Prostate gland (tissue), 2 donors: Measurements from ENCODE around the gene ENHO. TPM values are rescaled to one million over a fixed set of nuclear protein-coding genes. Genes with fewer than 3 reads are reported as not detected.

ENCODE experiments used
- DNase-seq: peaks from one replicate; pipeline ENCODE4 v3.0.0-alpha.2; 2019; ENCODE audit warnings: low spot score
- H3K27ac ChIP-seq, 2 donors: fragments of 200-600 bp; sonication (generic); 2 replicates each; pipeline ENCODE4 v1.5.1; 2017 to 2019
- H3K27me3 ChIP-seq: fragments of 200-600 bp; sonication (generic); replicated peaks from 2 replicates; pipeline ENCODE4 v1.5.1; 2019; ENCODE audit not compliant: insufficient read depth
- H3K36me3 ChIP-seq, 2 donors: fragments of 200-600 bp; sonication (generic); 1 replicate in 1 of 2; 2 replicates in 1 of 2; pipeline versions ENCODE4 v1.5.1 to v1.8.1; 2017 to 2019
- H3K4me1 ChIP-seq: fragments of 200-600 bp; sonication (generic); replicated peaks from 2 replicates; pipeline ENCODE4 v1.5.1; 2019
- H3K4me3 ChIP-seq, 2 donors: fragments of 200-600 bp; sonication (generic); 2 replicates each; pipeline ENCODE4 v1.5.1; 2017 to 2019
- H3K9me3 ChIP-seq: fragments of 200-600 bp; sonication (generic); 2 replicates; pipeline ENCODE4 v1.5.1; 2017
- POLR2A ChIP-seq: fragments of 450-650 bp; IDR thresholded peaks from one replicate; pipeline ENCODE4 v1.6.1; 2016; ENCODE audit warnings: antibody characterized with exemption, mild to moderate bottlenecking
- POLR2AphosphoS5 ChIP-seq: sonication (generic); formaldehyde crosslinking; IDR thresholded peaks from one replicate; pipeline ENCODE4 v1.6.1; 2017; ENCODE audit warnings: antibody characterized with exemption
- WGBS: methylation state at CpG from one replicate; pipeline ENCODE4 v1.1.5; 2018; 5-methylcytosine and 5-hydroxymethylcytosine counted together
- intact Hi-C: fragments of 100-400 bp; cut with DNase I; formaldehyde crosslinking; loops from one replicate; pipeline ENCODE4 v1.14.2; 2022
- small RNA-seq, 2 donors: library from RNA; depleted of rRNA; stranded (forward); fragments of <200 nt; gene quantifications; one replicate each; pipeline ENCODE3, GENCODE V24; 2016
- total RNA-seq, 2 donors: library from RNA; depleted of rRNA; stranded (reverse); fragments of >200 nt; gene quantifications; one replicate each; pipeline ENCODE4 v1.1.0, GENCODE V29; 2016
- TF ChIP-seq, protein P1 (sequence below), 4 experiments: fragments of 200-600 bp in 2 of 4; fragments of 450-650 bp in 2 of 4; sonication (generic) in 2 of 4; IDR thresholded peaks; 1 replicate in 3 of 4; 2 replicates in 1 of 4; pipeline ENCODE4 v1.5.1; 2016 to 2019; ENCODE audit warnings: antibody characterized with exemption in 4 of 4, mild to moderate bottlenecking in 2 of 4, moderate library complexity in 2 of 4

Gene ENHO
- total RNA-seq, 2 donors from 2014 or later = 20.9 to 28.2 TPM

DNA sequence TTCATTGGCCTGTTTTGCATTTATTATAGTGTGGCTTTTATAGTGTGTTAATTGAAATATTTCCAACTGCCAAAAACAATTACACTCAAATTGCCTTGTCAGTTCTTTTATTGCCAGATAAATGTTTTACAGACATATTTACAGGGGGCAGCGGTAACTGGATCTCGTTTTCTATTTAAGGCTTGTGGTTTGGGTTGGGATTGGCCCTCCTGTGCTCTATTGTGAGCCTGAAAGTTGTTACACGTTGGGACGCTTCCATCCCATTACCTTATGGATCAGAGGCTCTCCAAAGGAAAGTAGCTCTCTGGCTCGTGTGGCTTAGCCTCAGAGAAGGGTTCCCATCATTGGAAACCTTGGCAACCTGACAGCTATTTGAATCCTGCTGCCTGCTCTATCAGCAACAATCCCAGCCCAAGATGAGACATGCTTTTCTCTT, 43.3 kb downstream of the ENHO start:
- no peak for TF ChIP-seq POLR2A
- TF ChIP-seq POLR2AphosphoS5 = no peak
- no peak for DNase-seq
- no peak overlapping the region for H3K4me3 ChIP-seq
- intact Hi-C loops = no loop called here
- no peaks in the 10 kb centered on the region for H3K9me3 ChIP-seq
- no peak overlapping the region for H3K27ac ChIP-seq
- H3K4me1 ChIP-seq = no peaks in the 10 kb centered on the region
- no peaks in the 10 kb centered on the region for H3K36me3 ChIP-seq
- H3K27me3 ChIP-seq = no peaks in the 10 kb centered on the region
- WGBS = 16% methylated on average over 5 of the region's 5 CpGs

DNA sequence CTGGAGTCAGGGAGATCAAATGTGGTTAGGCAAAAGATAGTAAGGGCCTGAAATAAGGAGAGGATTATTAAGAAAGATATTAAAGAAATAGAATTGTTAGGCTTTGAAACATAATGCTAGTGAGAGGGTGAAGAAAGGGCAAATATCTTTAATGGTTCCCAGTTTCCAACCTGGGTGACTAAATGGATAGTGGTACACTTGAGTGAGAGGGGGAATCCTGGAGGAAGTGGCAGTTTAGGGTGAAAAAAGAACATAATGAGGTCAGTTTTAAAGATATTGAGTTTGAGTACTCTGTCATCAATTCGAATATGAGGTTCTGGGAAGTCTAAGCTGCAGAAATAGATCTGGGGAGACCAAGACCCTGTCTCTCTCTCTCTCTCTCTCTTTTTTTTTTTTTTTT, 45.2 kb downstream of the ENHO start:
- Histone ChIP-seq H3K27me3 (no peaks in the 10 kb centered on the region), H3K27ac (no peak overlapping the region), H3K36me3 (no peaks in the 10 kb centered on the region), H3K4me3 (no peak overlapping the region), H3K4me1 (no peaks in the 10 kb centered on the region), H3K9me3 (no peaks in the 10 kb centered on the region)
- DNase-seq = no peak
- WGBS = 87% methylated on average over 1 of the region's 1 CpG
- intact Hi-C loops = no loop called here
- TF ChIP-seq POLR2A = no peak
- TF ChIP-seq POLR2AphosphoS5 = no peak
- TF ChIP-seq, protein P1, sequence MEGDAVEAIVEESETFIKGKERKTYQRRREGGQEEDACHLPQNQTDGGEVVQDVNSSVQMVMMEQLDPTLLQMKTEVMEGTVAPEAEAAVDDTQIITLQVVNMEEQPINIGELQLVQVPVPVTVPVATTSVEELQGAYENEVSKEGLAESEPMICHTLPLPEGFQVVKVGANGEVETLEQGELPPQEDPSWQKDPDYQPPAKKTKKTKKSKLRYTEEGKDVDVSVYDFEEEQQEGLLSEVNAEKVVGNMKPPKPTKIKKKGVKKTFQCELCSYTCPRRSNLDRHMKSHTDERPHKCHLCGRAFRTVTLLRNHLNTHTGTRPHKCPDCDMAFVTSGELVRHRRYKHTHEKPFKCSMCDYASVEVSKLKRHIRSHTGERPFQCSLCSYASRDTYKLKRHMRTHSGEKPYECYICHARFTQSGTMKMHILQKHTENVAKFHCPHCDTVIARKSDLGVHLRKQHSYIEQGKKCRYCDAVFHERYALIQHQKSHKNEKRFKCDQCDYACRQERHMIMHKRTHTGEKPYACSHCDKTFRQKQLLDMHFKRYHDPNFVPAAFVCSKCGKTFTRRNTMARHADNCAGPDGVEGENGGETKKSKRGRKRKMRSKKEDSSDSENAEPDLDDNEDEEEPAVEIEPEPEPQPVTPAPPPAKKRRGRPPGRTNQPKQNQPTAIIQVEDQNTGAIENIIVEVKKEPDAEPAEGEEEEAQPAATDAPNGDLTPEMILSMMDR (IDR thresholded peaks at IDR 0.05) = no peak

DNA sequence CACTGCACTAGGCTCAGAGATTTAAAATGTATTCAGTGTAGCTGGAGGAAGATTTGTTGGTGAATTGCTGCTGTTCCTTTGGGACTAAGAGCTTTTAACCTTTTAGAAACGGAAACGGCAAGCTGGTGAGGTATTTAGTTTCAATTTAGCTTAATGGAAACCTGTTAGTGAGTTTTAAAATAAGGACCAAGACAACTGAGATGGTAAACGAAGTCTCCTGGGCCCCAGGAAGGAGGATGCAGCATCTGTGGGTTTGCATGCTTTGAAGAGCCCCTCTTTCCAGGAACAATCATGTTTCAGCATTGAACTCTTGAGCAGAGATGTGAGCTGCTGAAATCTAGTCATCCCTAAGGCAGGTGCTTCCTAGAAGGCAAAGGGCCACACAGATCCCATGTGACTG, 47.7 kb downstream of the ENHO start:
- no peaks in the 10 kb centered on the region for H3K4me1 ChIP-seq
- no peak for DNase-seq
- H3K36me3 ChIP-seq = no peaks in the 10 kb centered on the region
- H3K9me3 ChIP-seq = no peaks in the 10 kb centered on the region
- H3K27me3 ChIP-seq = no peaks in the 10 kb centered on the region
- intact Hi-C loops = no loop called here
- H3K4me3 ChIP-seq = no peak overlapping the region
- WGBS = 51% methylated on average over 3 of the region's 3 CpGs
- no peak for TF ChIP-seq POLR2AphosphoS5
- TF ChIP-seq POLR2A = no peak
- no peak overlapping the region for H3K27ac ChIP-seq

Small RNAs within 50 kb of the gene (small RNA-seq; reads per million reads assigned to genes)
- gene RN7SKP24 = 0 reads per million in 2 donors

Other genes starting within 250 kb of the ENHO start
- 1 to 10 TPM; 1.7 to 7.3 TPM for gene KIF24, start 193.7 kb downstream of the ENHO start, total RNA-seq
- gene NUDT2, start 193.4 kb downstream of the ENHO start, total RNA-seq = 10 to 100 TPM; 18.0 to 45.8 TPM
- 1 to 10 TPM; 3.4 to 9.0 TPM for gene MYORG, start 146.1 kb downstream of the ENHO start, total RNA-seq
- 10 to 100 TPM; 14.4 to 16.5 TPM for gene FAM219A, start 64.4 kb downstream of the ENHO start, total RNA-seq
- gene DNAI1, start 64.2 kb downstream of the ENHO start, total RNA-seq = 1 to 10 TPM in 1 of 2 donors, not detected in 1; 5.6 TPM
- 10 to 100 TPM in 1 of 2 donors, 1 to 10 TPM in 1; 2.7 to 13.3 TPM for gene CNTFR, start 66.7 kb upstream of the ENHO start, total RNA-seq
- gene RPP25L, start 89.1 kb upstream of the ENHO start, total RNA-seq = 10 to 100 TPM; 52.1 to 53.2 TPM
- gene DCTN3, start 97.5 kb upstream of the ENHO start, total RNA-seq = 100 to 1,000 TPM in 1 of 2 donors, 10 to 100 TPM in 1; 73.8 to 112 TPM
- gene ARID3C, start 106.1 kb upstream of the ENHO start, total RNA-seq = 1 to 10 TPM in 1 of 2 donors, not detected in 1; 1.1 TPM
- gene SIGMAR1, start 114.8 kb upstream of the ENHO start, total RNA-seq = 100 to 1,000 TPM; 103 to 142 TPM
- 10 to 100 TPM; 55.2 to 55.9 TPM for gene GALT, start 123.7 kb upstream of the ENHO start, total RNA-seq
- 10 to 100 TPM; 25.8 to 73.5 TPM for gene IL11RA, start 129.2 kb upstream of the ENHO start, total RNA-seq
- gene CCL27, start 139.7 kb upstream of the ENHO start, total RNA-seq = not detected
- gene CCL19, start 168.3 kb upstream of the ENHO start, total RNA-seq = 1 to 10 TPM in 1 of 2 donors, not detected in 1; 1.8 TPM
- 10 to 100 TPM in 1 of 2 donors, 1 to 10 TPM in 1; 7.2 to 24.5 TPM for gene CCL21, start 187.1 kb upstream of the ENHO start, total RNA-seq